GOT3 (cell line): ENCODE results near the gene FBH1.
"Not testable (repeated sequence)": the region's sequence is repeated elsewhere in the genome, so short reads cannot be mapped to it uniquely, and the experiment has no call there.

Source experiments
- DNase-seq: peaks from one replicate; lab custom pipeline; 2025; ENCODE audit warnings: mixed read lengths; lab: John Stamatoyannopoulos, UW

FBH1 gene

DNA sequence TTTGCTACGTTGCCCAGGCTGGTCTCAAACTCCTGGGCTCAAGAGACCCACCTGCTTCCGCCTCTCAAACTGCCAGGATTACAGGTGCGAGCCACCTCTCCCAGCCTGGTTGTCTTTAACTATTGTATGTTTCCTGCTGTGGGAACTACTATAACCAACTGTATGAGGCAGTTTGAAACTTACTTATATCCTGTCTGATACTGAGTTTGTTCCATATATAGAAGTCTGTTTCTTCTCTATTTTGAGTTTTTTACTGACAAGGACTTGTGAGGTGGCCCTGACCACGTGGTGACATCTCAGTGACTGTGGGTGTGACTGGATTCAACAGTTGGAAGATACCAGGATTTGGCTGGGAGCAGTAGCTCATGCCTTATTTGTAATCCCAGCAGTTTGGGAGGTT, 14.2 kb downstream of the FBH1 start:
- DNase-seq: no peak

DNA sequence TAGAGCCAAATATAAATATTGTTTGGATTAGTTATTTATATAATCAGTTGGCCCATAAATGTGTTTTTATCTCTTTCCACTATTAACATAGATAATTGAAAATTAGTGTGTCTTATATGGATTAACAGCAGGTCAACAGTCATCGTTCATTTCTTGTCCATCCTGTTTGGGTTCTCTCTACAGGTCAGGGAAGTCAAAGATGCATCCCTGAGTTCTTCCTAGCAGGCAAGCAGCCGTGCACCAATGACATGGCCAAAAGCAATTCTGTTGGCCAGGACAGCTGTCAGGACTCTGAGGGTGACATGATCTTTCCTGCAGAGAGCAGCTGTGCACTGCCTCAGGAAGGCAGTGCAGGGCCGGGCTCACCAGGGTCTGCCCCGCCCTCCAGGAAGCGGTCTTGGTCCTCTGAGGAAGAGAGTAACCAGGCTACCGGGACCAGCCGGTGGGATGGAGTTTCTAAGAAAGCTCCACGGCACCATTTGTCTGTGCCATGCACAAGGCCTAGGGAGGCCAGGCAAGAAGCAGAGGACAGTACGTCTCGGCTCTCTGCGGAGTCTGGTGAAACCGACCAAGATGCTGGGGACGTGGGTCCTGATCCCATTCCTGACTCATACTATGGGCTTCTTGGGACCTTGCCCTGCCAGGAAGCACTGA, 15.9 kb downstream of the FBH1 start:
- DNase-seq: no peak

DNA sequence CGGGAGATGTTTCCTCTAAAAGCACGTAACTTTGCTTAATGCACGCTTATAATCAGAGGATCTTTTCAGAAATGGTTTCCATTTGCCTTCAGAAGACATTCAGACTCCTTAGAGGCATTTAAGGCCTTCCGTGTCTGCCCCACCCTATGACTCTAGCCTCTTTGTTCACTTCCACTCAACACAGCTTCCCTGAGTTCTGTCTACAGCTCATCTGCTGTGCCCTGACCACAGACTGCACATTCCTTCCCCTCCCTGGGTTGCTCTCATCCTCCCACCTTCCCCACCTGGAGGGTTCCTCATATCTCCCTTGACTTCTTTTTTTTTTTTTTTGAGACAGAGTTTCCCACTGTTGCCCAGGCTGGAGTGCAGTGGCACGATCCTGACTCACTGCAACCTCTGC, 16.6 kb downstream of the FBH1 start:
- no peak for DNase-seq

DNA sequence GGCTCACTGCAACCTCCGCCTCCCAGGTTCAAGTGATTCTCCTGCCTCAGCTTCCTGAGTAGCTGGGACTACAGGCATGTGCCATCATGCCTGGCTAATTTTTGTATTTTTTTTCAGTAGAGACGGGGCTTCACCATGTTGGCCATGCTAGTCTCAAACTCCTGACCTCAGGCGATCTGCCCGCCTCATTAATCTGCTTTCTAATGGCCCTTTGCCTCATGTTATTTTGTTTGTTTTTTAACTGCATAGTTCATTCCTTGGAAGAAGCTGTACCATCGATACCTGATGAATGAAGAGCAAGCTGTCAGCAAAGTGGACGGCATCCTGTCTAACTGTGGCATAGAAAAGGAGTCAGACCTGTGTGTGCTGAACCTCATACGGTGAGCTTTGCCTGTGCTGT, 18.6 kb downstream of the FBH1 start:
- not testable (repeated sequence) for DNase-seq

DNA sequence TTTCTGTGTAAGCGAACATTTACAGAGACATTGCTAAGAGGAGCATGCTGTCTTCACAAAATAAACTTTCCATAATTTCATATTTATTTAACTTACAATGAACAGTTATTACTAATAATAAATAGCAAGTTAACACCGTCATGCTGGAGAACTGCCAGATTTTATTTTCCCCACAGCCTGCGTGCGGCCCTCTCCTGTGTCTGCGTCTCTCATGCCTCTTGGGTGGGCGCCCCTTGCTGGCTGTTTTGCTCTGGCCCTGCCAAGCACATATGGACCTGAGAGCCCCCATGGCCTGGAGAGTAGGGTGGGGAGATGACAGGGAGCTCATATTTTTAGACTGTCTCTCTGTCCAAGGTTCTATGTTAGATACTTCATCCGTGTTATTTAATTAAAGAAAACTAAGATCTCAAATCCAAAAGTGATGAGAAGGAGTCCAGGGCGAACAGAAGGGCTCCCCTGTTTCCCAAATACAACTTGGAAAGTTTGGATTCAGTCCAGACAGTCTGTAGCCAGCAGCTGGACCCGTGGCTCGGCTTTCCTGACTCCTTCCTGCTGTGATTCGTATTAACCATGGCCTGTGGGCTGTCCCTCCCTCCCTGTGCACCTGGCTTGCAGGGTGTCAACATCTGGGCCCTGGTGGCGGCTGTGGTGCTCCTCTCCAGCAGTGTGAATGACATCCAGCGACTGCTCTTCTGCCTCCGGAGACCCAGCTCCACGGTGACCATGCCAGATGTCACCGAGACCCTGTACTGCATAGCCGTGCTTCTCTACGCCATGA, 20.5 kb downstream of the FBH1 start:
- DNase-seq: no peak

DNA sequence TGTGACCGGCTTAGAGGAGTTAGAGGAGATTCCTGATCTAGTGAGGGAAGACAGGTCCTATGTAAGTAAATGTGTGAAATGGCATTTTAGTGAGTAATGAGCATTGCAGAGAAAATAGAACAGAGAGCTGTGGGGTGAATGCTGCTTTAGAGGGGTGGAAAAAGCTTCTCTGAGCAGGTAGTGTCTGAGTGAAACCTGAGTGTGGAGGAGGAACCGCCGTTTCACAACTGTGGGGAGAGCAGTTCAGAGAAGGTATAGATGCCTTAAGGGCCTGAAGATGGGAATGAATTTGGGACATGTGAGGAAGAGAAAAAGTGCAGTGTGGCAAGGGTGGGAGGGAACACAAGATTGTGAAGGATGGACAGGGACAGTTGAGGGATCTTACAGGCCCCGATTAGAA, 21.6 kb downstream of the FBH1 start:
- DNase-seq: no peak

DNA sequence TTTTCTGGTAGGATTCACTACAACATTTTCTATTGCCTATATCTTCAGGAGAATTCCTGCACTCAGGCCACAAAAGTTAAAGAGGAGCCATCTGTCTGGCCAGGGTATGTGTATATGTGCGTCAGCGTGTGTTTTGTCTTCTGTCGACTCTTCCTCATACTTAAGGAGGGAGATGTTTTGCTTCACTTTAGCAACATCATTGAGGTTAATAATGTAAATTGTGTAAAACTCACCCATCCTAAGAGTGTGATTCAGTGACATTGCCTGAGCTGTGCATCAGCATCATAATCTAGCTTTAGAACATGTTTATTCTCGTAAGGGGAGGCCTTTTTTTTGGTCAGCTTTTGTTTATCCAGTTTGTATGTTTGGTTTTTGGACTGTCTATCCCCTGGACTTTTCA, 23.7 kb downstream of the FBH1 start:
- DNase-seq: no peak

DNA sequence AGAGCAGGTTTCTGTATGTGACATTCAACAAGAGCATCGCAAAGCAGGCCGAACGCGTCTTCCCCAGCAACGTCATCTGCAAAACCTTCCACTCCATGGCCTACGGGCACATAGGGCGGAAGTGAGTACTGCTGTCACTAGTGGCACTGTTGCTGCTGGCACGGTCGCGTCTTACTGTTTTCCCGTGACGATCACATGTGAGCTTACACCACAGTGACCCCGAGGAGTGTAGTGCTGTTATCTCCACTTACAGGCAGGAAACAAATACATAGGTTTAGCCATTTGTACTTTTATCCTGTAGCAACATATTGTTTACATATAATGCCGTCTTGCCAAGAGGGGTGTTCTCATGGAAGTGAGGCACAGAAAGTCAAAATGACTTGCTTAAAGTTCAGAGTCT, 25.4 kb downstream of the FBH1 start:
- DNase-seq: no peak

DNA sequence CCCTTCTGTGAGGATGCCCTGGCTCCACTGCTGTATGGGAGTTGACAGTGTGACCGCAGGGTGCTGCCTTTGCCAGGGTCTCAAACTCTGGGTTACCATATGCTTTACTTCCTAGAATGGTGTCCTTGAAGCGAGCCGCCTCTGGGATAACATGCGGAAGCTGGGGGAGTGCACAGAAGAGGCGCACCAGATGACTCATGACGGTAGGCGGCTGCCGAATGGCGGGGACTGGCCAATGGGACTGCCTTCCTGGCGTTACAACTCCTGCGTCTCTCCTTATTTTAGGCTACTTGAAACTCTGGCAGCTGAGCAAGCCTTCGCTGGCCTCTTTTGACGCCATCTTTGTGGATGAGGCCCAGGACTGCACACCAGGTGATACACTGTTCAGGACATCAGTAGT, 27.3 kb downstream of the FBH1 start:
- no peak for DNase-seq

DNA sequence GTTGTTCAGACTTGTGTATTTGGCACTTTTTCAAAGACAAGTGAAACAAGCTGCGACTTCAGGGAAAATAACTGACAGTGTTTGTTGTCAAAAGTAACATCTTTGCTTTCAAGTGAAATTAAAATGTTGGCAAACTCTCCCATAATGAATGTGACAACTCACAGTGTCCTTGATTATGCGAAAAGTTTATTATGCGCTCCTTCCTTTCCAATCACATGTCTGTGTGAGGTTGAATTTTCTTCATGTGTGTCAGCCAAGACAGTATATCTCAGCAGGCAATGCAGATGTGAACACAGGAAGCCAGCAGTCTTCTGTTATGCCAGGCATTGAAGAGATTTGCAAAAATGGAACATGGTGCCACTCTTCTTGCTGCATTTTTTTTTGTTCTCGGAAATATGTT, 28.7 kb downstream of the FBH1 start:
- DNase-seq: no peak

DNA sequence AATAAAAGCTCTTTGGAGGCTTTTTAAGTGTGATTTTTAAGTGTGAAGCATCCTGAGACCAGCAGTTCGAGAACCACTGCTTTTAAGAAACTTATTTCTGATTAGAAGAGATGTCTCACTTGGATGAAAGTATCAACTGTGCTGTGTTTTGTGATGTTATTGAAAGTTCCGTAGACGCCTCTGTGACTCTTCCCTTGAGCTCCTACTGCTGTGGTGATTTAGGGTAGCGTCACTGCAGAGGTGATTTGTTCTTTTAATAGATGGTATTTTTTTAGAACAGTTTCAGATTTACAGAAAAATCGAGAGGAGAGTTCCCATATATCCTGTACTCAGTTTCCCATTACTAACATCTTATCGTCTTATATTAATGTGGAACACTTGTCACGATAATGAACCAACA, 29.5 kb downstream of the FBH1 start:
- DNase-seq: no peak

DNA sequence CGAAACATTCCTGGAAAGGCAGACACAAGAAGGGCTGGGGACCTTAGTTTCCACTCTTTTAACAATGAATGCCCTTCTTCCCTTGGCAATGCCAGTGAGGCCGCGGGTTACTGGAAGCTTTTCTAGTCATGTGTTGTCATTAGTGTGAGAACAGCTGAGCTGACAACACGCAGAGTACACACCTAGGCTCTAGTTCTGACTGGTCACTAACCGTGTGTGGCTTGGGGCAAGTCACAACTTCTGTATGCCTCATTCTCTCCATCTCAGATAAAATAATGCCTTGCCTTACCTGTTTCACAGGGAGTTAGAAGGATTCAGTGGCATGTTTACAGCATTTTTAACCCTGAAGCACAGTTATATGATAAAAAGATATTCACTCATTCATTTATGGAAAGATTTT, 31.7 kb downstream of the FBH1 start:
- no peak for DNase-seq

DNA sequence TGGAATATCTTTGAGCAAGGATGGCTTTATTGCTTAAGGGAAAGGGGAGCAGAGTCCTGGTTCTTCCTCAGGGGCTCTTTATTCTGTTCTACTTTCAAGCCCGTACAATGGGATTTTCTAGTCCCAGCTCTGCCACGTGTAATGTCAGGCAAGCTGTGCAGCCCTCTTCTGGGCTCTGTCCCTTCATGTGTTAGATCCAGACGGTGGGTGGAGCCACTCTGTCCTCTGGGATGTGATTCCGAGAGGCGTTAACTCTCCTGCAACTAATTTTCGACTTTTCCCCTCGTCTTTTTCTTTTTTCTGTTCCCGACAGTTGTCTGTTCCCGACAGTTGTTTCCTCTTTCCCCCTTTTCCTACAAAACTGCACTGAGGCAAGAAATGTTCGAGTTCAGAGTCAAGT, 34.8 kb downstream of the FBH1 start:
- DNase-seq: no peak

DNA sequence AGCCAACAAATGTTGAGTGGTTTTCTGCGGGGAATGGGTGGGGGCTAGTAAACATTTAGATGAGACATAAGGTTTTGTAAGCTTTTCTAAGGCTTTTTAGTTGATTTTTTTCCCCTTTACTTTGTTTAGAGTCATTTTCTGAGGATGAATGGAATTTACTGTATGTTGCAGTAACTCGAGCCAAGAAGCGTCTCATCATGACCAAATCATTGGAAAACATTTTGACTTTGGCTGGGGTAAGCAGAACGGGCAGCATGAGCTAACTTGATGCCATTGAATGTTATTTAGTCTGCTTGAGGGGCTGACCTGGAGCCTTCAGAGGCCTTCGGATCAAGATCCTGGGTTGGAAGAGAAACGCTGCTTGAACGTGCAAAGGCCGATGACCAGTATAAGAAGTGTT, 37.3 kb downstream of the FBH1 start:
- DNase-seq: no peak

DNA sequence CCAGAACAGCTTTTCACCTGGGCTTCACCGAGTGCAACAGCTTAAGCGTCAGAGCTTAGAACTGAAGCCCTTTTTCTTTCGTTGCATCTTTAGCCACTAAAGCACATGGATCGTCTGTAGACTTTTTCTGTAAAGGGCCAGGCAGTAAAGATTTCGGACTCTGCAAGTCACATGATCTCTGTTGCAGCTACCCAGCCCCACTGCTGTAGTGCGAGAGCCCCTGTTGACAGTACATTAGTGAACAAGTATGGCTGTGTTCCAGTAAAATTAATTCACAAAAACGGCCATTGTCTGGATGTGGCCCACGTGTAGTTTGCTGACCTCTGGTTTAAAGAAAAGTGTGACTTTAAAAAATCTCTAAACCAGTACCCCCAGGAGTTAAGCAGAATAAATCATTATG, 39.4 kb downstream of the FBH1 start:
- DNase-seq: no peak

DNA sequence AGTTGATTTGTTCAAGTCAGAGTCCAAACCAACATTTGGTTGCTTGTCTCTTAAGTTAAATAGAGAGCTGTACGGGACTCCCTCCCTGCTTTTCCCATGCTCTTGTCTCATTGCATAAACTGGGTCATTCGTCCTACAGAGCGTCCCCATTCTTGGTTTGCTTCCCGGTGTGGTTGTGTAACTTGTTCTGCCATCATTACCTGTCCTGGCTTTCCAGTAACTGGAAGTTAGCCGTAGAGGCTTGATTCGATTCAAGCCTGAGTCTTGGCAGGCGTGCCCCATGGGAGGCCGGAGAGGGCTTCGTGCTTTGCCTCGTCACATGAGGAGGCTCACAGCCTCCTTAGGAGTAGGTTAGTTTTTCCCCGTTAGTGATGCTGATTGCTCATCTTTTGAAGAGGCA, 40.2 kb downstream of the FBH1 start:
- no peak for DNase-seq

DNA sequence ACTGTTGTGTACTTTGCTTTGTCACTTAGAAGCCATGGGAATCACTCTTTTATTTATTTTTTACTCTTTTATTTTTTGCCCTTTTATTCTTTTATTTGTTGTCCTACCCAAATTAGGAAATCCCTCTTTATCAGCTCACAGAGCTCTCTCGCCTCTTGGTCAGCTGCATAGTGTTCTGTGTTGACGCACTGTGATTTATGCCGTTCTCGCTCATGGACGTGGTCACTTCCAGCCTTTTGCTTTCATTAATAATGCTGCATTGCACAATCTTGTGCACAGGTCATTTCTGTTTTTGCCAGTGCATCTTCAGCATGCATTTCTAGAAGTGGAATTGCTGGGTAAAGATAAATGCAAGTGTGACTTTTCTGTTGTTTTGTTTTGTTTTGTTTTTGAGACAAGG, 42.3 kb downstream of the FBH1 start:
- DNase-seq: no peak

DNA sequence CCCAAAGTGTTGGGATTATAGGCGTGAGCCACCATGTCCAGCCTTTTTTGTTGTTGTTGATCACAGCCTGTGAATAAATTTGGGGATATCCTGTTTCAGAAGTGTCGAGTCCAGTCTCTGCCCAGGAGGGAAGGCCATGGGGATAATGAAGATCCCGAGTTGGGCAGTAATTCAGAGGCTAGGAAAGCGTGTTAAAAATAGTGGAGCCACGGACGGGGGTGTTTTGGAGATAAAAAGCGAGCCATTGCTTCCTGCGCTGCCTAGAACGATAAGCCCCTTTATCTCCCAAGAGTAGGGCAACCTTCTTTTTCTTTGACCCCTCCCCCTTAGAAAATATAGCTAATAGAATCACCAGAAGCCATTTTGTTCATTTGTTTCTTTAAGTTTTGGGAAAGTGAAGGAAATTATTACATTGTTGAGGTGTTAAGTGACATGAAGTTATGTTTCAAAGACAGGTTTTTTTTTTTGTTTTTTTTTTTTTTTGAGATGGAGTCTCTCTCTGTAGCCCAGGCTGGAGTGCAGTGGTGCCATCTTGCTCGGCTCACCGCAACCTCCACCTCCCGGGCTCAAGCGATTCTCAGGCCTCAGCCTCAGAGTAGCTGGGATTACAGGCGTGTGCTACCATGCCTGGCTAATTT, 44.0 kb downstream of the FBH1 start:
- DNase-seq: no peak

DNA sequence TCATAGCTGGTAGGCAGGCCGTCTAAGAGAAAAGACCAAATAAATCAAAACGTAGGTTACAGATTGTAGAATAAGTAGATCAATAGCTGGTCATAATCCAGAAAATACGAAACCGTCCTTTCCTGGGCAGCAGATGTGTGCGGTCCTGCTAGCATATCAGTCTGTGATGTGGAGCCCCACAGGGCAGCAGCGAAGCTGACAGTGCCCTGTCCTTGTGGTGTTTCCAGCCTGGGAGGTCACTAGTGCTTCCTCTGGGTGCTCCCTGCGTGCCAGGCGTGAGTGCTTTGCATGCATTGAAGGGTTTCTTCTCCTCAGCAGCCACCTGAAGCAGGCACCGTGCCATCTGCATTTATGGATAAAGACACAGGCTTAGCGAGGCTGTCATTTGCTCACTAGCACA, 45.6 kb downstream of the FBH1 start:
- no peak for DNase-seq

DNA sequence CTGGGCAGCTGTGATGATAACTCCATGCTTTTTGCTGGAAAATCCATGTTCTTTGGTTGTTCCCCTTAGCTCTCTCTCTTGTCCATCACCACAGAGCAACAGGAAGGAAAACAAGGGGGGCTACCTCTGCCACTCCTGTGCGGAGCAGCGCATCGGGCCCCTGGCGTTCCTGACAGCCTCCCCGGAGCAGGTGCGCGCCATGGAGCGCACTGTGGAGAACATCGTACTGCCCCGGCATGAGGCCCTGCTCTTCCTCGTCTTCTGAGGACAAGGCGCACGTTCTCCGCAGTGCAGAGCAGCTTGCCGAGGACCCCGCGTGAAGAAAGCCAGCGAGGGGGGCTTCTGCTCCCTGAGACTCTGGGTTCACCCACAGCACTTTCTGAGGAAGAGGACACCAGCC, 47.0 kb downstream of the FBH1 start:
- no peak for DNase-seq

DNA sequence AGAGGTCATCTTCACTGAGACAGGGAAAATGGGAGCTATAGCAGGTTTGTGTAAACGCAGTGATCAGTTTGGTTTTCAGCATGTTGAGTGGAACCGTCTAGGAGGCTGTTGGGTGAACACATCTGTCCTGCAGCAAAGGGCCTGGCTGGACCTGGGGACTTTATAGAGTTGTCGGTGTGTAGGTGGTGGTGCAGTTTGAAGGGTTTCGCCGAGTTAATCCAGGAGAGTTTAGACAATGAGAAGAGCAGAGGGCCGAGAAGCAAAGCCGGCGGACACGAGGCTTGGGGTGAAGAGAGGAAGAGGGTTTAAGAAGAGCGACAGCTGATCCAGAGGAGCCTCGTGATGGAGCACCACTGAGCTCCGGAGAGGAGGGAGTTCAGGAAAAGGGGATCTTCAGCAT, 48.2 kb downstream of the FBH1 start:
- no peak for DNase-seq

DNA sequence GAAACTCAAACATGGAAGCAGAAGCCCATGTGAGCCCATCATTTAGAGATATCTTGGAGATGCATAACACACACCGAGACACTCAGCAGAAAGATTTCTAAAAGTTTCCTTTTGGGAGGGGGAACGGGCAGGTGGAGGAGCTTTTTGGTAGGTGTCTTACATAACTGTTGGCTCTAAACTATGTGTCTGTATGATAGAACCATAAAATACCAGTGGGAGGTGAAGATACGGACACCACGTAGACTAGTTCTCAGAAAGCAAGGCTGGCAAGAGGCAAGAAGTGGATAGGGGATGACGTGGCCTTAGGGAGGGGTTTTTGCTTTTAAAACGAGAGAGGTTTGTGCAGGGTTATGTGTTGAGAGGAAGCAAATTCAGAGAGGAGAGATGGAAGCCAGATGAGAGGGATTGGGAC, 50.8 kb downstream of the FBH1 start:
- DNase-seq: no peak

DNA sequence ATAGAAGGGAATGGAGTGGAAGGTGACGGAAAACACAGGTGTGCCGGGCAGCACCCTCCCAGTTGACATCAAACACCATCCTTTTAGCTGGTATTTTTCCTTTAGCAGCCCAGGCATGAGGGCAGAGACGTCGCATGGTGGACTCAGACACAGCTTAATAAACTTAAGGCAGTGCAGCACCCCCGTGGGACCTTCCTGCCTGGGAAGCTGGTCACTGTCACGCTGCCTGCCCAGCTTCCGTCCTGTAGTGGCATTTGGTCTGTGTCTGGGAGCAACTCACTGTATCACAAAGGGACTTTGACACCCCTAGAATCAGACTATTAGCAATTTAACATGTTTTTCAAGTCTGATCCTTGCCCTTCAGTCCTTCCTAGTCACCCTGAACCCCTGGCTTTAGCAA, 51.5 kb downstream of the FBH1 start:
- DNase-seq: no peak

DNA sequence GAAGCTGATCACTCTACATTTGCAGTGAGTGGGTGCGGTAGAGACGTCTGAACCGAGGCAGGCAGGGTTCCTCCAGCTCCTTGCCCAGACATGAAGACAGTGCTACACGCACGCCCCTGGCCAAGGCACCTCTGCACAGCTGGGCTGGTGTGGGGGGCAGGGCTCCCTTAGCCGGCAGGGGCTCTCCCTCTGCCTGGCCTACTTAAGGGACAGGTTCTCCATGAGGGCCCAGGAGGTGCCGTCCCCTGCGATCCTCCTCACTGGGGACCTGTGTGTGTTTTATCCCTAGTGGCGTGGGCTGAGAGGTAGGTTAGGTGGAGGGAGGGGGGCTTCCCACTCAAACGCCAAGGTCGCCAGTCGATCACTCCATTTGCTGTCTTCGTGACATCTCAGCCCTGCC, 52.0 kb downstream of the FBH1 start:
- no peak for DNase-seq
